Activated CD4-positive, CD25-positive, alpha-beta regulatory T cell treated with anti-CD3 and anti-CD28 coated beads, Interleukin-2, amount 50 U/mL, for 16 hours (primary cell): ENCODE measurements around the gene LUZP1.
"Not testable (repeated sequence)": the region's sequence is repeated elsewhere in the genome, so short reads cannot be mapped to it uniquely, and the experiment has no call there.

Experiments used
- DNase-seq: peaks from one replicate; pipeline ENCODE4 v3.0.0-alpha.2; 2020; ENCODE audit warnings: low read depth, low spot score

LUZP1 gene

DNA sequence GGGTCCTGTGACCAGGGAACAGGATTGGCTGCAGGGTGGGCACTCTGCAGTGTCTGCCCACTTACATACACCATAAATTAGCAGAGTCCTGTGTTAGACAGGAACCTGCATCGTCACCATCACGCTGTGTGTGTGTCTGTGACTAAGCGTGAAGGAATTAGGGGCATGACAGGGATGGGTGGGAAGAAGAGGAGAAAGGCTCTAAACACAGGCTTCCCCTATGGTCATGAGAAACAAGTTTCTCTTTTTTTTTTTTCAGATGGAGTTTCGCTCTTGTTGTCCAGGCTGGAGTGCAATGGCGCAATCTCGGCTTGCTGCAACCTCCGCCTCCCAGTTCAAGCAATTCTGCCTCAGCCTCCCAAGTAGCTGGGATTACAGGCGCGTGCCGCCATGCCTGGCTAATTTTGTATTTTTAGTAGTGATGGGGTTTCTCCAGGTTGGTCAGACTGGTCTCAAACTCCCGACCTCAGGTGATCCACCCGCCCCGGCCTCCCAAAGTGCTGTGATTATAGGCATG, 20.3 kb upstream of the LUZP1 start:
- DNase-seq: not testable (repeated sequence)

DNA sequence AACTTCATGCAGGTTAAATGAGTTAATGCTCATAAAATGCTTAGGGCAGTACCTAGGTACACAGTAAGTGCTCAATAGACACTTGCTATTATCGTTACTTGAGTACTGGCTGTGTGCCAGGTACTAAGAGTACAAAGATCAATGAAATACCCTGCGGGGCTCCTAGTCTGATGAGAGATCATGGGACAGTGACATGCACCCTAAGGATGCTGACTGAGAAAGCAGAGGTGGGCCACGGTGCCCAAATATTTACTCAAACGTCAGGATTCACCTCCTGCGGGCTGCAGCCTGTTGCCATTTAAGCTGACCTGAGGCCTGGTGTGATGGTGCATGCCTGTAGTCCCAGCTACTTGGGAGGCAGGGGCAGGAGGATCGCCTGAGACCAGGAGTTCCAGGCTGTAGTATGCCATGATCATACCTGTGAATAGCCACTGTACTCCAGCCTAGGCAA, 19.8 kb upstream of the LUZP1 start:
- no peak for DNase-seq

DNA sequence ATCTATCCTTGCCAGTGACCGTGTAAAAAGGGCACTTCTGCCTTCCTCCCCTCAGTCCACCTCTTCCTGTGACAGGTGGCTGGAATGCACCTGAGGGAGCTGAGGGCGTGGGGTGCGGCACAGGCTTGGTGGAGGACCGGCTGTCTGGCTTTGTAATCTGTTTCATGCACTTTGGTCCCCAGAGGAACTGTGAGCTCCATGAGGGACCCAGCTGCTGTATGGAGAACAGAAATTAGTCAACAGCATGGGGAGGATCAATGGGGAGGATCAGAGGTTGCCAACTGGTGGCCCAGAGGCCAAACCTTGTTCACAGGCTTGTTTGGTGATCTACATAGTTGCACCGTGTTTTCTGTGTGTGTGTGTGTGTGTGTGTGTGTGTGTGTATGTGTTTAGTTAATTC, 19.0 kb upstream of the LUZP1 start:
- no peak for DNase-seq

GRCh38 chr1:23185381-23185780, 16.7 kb upstream of the LUZP1 start:
- DNase-seq: no peak

- DNase-seq: no peak
Observed at GRCh38 chr1:23184212-23184934, 15.7 kb upstream of the LUZP1 start.

DNA sequence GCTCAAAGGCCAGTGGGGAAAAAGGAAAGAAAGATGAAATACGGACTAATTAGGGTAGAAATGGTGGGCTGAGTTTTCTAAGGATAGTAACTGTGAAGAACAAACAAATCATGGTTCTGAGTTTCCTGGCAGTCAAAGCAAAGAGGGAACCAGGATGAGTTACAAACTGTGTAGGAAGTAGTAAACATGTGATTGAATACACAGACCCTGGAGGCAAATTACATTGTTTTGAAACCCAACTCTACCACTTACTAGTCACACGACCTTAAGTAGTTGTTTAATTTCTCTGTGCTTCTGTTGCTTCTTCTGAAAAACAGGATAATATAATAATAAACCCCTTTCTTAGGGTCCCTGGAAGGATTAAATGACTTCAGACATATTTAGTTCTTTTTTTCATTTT, 11.2 kb upstream of the LUZP1 start:
- DNase-seq: no peak

GRCh38 chr1:23178950-23179349, 10.3 kb upstream of the LUZP1 start:
- no peak for DNase-seq

GRCh38 chr1:23178414-23178813, 9.8 kb upstream of the LUZP1 start:
- no peak for DNase-seq

DNA sequence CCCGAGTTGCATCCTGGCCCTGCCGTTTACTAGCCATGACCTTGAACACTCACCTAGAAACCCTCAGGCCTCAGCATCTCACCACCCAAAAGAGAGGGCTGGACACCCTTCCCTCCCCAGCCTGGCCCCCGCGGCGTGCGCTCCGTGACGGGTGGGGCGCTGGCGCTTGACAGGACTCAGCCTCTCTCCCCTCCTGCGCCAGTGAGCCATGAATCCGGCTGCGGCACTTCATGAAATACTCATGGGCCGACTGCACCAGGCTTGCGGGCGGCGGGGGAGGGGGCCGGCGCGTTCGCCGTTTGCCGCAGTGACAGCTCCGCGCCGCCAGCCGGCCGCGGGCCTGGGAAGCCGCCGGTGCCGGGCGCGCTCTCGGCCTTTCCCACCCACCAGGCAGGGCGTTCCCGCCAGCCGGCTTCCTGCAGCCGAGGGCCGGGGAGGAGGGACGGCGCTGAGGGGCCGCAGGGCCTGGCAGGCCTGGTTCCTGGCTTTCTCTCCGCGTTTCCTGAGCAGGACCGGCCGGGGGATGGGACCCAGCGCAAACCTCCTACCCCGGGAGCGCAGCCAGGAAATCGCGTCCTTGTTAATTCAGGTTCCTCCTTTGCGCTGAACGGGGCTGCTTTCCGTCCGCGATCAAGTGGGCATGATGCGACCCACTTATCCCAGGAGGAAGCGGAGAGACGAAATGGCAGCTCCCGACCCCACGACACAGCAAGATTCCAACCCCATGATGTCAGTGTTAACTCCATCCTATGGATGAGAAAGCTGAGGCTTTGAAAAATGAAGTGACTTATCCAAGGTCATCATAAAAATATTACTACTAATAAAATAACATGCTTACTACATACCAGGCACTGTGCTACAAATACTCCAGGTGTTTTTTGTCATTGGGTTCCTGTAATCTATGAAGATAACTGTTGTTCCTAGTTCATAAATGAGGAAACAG, 9.1 kb upstream of the LUZP1 start:
- no peak for DNase-seq

GRCh38 chr1:23177031-23177430, 8.4 kb upstream of the LUZP1 start:
- DNase-seq: no peak

GRCh38 chr1:23174426-23175110, 5.9 kb upstream of the LUZP1 start:
- DNase-seq: no peak

DNA sequence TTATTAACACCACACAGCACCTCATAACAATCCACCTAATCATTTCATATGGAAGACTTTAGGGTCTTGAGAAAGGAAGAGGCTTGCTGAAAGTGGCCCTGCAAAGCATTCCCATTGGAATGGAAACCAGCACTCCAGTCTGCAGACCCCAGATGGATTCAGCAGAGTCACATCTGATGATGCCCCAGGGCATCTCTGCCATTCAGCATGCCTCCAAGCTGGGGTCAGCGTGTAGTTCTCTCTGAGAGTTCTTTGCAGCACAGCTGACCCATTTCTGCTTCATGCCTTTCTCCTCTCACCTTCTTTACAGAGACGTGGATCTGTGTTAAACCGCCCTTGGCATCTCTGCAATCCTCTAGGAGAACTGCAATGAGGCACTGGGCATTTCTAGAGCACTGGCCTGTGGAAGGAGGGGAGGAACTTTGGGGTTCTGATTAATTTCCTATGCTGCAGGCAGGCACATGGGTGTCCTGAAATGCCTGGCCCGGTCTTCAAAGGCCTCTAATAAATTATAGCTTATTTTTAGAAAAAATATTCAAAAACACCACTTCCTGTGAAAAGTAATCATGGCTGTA, 2.6 kb upstream of the LUZP1 start:
- no peak for DNase-seq

DNA sequence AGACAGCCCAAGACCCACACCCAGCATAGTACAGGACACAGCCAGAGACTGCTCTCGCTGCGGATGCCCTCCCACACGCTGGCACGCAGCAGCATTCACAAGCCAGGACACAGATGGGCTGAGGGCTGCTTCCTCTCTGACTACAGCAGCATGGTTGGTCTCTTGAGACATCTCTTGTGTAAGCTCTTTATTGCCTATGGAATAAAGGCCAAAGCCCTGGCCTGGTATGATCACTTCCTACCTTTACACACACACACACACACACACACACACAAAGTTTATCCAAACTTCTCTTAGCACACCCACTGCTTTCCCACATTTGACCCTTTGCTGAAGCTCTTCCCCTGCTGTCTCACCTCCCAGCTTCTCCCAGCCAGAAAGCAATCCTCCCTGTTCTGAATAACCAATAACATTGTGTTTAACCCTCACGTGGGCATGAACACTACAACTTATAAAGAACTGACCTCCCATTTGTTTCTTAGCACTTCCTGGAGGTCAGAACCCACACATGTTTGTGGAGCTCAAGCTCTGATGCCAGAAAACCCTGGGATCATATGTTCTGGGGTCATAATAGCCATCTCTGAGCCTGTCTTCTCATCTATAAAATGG, 1.2 kb upstream of the LUZP1 start:
- DNase-seq: no peak

GRCh38 chr1:23169195-23169575, 529 bp upstream of the LUZP1 start:
- no peak for DNase-seq

- DNase-seq: no peak
Observed at GRCh38 chr1:23168079-23168444, 594 bp downstream of the LUZP1 start.

DNA sequence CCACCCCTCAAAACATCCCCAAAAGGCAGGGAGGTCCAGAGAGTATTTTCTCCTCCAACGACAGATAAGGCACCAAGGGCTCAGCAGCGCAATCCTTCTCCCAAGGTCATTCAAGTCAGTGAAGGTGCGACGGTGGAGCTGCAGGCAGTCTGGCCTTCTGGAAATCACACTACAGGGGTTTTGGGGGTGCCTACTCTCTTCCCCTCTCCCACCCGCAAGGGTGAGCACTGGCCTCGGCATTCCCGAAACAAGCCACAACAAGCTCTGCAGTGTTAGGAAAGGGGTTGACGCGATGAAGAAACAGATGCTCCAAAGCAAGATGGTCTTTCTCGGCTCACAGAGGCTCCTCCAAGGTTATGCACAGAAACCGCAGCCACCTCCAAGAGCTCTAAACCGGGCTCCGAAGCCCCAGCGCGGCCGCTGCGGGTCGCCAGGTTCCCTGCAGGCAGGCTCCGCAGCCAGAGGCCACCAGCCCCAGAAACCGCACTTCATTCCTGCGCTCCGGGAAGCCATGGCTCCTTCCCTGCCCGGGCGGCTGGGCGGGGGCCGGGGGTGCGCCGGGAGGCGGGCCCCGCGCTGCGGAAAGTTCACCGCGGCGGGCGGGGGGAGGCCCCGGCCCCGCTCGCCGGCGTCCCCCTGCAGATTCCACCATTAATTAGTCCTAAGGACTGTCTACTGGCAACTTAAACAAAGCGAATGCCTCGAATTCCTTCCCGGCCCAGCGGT, 1.1 kb downstream of the LUZP1 start:
- no peak for DNase-seq

DNA sequence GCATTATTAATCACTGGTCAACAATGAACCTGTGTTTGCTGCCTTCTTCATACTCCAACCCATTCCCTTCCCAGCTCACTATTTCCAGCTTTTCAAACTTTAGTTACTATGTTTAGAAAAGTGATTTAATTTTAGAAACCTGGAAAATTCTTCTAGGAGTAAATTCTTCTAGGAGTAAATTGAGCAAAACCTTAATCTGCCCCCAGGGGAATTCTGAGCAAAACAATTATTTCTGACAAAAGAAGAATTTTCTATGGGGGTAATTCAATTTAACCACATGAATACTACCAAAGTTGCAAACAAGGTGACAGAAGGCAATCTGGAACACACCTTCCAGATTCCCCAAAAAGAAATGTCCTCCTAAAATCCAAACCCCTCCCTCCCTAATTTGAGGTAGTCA, 1.8 kb downstream of the LUZP1 start:
- DNase-seq: no peak

GRCh38 chr1:23163395-23163794, 5.3 kb downstream of the LUZP1 start:
- no peak for DNase-seq

DNA sequence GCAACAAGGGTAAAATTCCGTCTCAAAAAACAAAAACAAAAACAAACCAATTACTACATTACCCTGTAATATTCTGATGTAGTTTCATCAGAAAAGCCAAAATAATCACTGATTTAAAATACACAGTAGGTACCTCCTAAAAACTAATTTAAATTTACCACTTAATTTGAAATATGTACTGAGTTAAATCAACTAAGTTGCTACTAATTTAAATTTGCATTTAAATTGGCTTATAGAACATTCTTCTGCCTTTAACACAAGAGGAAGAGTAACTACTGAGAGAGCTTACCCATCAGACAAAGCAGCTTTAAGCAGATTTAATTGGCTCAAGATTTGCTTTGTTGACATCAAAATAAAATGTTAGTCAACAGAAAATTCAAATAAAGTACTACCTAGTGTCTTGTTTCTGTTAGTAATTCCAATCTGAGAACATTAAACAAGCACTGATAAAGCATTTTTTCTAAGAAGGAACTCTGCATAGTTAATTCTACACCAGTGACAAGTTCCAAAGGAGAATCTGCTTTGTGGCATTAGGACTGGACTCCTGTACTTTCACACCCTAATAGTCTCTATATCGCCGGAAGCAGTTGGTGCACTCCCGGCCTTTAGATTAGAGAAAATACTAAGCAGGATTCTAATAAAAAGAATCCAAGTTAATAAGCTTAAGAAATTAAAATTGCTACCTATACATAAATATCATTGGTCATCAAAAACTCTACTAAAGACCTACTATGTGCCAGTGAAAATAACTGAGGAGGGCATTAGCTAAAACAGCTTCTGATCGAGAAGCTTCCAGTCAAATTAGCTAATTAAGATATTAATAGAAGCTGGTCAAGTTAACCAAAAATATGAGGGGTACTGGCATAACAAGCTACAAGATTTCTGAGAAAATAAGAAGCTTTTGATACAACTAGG, 8.4 kb downstream of the LUZP1 start:
- DNase-seq: no peak

- DNase-seq: no peak
Observed at GRCh38 chr1:23156940-23157339, 11.7 kb downstream of the LUZP1 start.
